Glomerular visceral epithelial cell (primary cell): ENCODE data around the gene HELZ.
"Not testable (repeated sequence)": the region's sequence is repeated elsewhere in the genome, so short reads cannot be mapped to it uniquely, and the experiment has no call there.

Experiments
- DNase-seq: peaks from one replicate; pipeline ENCODE4 v3.0.0-alpha.2; 2016; ENCODE audit errors: extremely low spot score

HELZ gene

DNA sequence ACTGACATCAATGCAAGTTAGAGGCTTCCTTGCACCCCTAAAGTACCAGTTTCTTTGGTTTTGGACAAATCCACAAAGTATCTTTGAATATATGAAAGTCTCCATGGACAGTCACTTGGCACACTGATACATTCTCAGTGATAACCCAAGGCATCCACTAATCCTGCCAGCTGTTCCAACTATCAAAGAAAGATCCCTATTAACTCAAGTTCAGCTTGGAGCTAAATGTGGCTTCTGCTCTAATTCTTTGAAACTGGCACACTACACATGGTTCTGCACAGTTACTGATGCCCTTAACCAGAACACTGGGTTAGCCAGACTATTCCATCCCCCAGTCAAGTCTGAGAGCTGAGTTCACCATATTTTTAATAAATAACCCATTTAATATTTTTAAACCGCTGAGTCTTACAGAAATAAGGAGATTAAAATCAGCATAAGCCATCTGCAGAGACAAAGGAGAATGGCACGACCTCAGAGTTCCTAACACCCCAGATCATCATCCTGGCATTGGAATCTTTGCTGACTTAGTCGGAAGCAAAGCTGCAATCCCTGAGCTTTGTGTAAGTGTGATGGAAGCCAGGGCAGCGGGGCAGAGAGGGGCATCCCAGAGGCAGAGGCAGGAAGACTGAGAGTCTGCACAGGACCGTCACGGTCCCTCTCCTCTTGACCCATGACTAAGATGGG is 194.4 kb downstream of the HELZ start:
- DNase-seq: peak; percentile 32

DNA sequence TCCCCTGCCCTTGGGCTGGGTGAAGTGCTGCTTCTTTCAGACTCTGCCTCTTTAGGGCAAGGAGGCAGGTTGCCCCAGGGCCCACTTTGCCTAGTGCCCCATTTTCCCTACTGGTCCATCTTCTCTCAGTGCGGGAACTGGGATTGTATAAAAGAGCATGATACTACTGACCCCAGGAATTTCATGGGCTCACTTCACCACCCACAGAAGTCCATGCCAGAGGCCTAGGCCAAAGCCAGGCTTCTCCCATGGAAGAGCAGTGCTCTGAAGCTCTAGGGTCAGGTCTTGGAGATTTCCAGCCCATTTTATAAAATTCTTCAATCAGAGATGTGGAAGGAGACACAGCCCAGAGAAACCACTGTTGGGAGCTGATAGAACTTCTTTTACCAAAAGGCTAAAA is 194.9 kb downstream of the HELZ start:
- DNase-seq: no peak

GRCh38 chr17:67049025-67049739 is 195.8 kb downstream of the HELZ start:
- no peak for DNase-seq

GRCh38 chr17:67047382-67047781 is 197.6 kb downstream of the HELZ start:
- no peak for DNase-seq

GRCh38 chr17:67046398-67046797 is 198.6 kb downstream of the HELZ start:
- no peak for DNase-seq

GRCh38 chr17:67044940-67045339 is 200.1 kb downstream of the HELZ start:
- no peak for DNase-seq

- no peak for DNase-seq
These were observed 200.8 kb downstream of the HELZ start, which contains the start of gene CACNG1 for GRCh38 chr17:67044016-67044772. TSS of gene CACNG1 (plus strand) at chr17:67044554. CDS start at chr17:67044661, 107 bp downstream.

DNA sequence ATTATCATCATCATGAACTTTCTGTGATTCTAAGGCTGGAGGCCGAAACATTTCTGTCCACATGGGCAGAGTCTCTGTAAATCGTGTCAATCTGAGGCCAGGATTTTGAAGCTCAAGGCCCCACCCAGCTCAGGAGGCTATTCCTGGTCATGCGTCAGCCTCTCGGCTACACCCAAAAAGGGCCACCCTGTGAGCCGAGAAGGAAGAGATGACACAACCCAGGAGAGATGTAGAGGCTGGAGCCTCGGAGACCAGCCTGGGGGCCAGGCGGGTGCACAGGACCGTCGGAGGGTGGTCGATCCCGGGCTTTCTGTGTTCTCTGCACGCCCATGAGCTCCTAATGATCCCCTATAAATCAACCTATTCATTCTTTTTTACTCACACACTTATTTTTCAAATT is 201.7 kb downstream of the HELZ start:
- DNase-seq: no peak

- DNase-seq: no peak
These were observed 202.8 kb downstream of the HELZ start for GRCh38 chr17:67041941-67042899.

DNA sequence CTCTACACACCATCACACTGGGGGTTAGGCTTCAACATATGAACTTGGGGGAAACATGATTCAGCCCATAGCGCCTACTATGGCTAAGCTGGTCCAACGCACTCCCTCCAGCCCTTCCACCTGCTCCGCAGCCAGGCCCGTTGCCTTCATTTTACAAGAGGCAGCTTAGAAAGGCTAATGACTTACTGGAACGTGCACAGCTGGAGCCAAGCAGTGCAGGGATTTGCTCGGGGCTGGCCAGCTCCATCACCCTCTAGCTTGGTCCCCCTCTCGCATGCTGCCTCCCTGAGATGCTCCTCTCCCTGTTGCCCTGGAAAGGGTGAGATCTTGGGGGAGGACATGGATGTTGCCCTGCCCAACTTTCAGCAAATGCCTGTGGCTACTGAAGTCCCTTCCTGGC is 203.5 kb downstream of the HELZ start:
- no peak for DNase-seq

DNA sequence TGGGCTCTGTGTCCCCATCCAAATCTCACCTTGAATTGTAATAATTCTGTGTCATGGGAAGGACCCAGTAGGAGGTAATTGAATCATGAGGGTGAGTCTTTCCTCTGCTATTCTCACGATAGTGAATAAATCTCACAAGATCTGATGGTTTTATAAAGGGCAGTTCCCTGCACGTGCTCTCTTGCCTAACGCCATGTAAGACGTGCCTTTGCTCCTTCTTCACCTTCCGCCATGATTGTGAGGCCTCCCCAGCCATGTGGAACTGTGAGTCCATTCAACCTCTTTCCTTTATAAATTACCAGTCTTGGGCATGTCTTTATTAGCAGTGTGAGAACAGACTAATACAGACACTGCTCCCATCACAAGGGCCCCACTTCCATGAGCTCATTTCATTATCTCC is 203.9 kb downstream of the HELZ start:
- not testable (repeated sequence) for DNase-seq

DNA sequence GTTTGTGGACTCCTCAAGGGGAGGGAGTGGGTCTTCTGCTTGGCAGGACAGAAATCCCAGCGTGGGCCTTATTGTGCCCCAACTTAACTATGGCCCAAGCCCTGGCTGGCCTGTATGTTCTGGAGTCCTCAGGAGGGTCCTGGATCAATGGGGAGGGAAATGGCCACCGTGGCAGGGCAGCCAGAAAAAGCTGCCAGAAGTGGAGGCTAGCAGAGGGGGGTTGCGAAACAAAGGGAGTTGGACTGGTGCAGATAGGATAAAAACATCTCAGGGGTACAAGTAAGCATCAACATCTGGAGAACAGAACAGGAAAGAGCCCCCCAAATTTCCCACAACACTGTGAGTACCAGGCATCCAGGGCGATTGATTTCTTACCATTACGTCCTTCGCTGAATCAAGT is 204.3 kb downstream of the HELZ start:
- no peak for DNase-seq

DNA sequence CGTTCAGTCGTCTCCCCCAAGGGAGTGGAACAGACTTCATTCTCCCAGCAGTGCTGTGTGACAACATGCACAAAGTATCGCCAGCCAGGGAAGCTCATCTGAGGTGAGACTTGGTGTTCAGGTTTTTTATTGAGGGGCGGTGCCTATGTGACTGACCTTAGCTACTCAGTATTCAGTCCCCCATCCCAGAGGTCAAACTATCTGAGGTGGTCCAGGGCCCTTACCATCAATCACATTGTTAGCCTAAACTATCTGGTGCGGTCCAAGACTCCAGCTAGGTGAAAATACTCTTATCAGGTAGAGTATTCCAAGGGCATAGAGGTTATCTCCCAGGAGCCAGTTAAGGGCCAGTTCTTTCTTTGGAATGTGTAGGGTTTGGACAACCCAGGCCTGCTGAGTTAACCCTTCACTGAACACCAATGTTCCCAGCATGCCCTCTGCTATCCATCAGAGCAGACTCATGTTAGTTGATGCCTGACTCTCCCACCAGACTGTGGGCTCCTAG is 206.1 kb downstream of the HELZ start:
- DNase-seq: no peak

DNA sequence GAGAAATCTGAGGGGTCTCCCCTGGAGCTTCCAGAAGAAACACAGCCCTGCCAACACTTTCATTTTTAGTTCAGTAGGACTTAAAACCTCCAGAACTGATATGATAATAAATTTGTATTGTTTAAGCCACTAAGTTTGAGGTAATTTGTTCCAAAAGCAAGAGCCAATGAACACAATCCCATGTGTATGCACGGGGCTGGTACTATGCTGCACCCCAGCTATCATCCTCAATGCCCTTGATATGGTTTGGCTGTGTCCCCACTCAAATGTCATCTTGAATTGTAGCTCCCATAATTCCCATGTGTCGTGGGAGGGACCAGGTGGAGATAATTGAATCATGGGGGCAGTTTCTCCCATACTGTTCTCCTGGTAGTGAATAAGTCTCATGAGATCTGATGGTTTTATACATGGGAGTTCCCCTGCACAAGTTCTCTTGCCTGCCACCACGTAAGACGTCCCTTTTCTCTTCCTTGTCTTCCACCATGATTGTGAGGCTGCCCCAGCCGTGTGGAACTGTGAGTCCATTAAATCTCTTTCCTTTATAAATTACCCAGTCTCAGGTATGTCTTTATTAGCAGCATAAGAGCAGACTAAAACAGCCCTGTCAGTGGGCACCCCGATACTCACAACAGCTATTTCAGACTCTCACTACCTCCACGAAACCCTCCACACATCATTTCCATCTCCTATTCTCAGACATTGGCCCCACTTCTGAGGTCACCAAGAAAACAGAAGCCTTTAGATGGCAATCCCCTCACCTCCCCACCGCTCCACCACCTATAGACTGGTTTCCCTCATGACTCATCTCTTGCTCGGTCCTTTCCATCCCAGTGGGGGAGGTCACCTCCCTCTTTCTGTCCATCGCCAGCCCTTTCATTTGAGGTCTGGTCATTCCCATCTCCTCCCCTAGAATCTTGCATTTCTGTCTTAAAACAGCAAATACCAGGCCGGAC is 209.6 kb downstream of the HELZ start:
- no peak for DNase-seq

DNA sequence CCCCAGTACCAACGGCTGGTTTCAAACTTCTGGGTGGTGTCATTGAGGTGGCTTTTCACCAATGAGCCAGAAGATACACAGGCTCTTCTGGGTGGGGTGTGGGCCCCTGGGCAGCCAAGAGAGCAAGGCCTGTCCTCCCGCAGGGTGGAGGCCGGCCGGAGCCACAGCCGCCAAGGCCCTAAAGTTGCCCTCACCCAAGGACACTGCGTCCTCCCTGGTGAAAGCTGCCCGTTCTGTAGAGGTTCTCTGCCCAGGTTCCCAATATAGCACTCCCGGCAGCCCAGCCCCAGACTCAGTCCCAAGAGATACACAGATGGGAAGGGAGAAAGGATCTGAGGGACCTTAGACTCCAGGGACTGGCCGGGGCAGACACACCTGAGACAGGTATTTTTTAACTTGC is 211.4 kb downstream of the HELZ start:
- DNase-seq: no peak

GRCh38 chr17:67032985-67033384 is 212.0 kb downstream of the HELZ start:
- DNase-seq: no peak

DNA sequence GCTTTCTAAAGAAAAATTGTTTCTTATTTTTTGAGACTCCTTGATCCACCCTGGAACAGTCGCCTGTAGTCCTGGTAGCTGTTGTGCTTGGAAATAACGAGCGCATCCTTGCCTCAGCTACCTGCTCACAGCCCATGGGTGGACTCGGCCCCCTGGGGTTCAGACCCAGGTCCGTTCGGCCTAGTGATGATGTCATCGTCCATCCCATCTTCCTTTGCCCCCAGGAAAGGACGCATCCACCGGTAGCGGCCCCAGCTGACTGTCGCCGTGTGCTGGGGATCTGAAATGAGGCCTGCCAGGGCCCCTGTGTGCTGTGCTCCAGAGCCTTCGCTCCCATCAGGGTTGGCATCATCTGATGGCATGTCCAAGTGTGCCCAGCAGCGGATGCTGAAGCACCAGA is 212.6 kb downstream of the HELZ start:
- DNase-seq: no peak

GRCh38 chr17:67030641-67031040 is 214.4 kb downstream of the HELZ start:
- DNase-seq: no peak

DNA sequence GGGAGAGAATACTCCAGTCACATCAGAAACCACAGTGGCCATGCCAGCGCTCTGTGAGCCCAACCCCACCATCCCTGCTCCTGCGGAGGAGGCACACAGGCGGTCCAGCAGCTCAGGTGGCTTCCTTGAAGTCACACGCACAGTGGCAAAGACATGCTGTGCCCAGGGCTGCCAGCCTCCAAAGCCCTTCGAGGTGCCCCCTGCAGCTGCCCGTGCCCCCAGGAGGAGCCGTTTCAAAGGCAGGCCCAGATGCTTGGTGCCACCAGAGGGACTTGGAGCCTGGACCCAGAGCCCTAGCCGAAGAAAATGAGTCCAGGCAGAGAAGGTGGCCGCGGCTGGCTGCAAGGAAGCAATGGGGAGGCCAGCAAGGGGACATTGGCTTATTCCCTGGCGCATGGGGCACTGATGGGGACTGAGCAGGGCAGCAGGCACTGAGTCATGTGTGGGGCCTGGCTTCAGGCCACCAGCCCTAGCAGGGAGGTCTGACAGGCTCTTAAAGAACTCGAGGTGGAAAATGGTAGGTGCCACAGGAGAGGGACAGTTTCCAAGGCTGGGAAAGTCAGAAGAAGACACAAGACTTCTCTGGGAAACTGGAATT is 217.9 kb downstream of the HELZ start:
- no peak for DNase-seq

- DNase-seq: no peak
These were observed 218.7 kb downstream of the HELZ start for GRCh38 chr17:67026341-67026740.
